Subcutaneous abdominal adipose tissue (tissue), 5 donors: Measurements from ENCODE around the gene CFAP221.

Experiments used
- H3K27ac ChIP-seq: one replicate; pipeline ENCODE4 v1.7.0; 2013; ENCODE audit warnings: low read depth, mild to moderate bottlenecking, inconsistent platforms, low read length, moderate library complexity
- H3K27me3 ChIP-seq, 5 donors: one replicate each; pipeline ENCODE4 v1.7.0; 2013; ENCODE audit warnings: low read length in 5 of 5, inconsistent platforms in 1 of 5; ENCODE audit not compliant: control insufficient read depth in 5 of 5, insufficient read depth in 4 of 5
- H3K36me3 ChIP-seq, 5 donors: one replicate each; pipeline ENCODE4 v1.7.0; 2013; ENCODE audit warnings: low read length in 5 of 5; ENCODE audit not compliant: control insufficient read depth in 5 of 5, insufficient read depth in 5 of 5
- H3K4me1 ChIP-seq, 5 donors: one replicate each; pipeline ENCODE4 v1.7.0; 2013; ENCODE audit warnings: low read length in 5 of 5, mild to moderate bottlenecking in 3 of 5, moderate library complexity in 1 of 5; ENCODE audit not compliant: control insufficient read depth in 5 of 5, insufficient read depth in 5 of 5
- H3K4me3 ChIP-seq, 5 donors: one replicate each; pipeline ENCODE4 v1.7.0; 2013; ENCODE audit warnings: low read length in 5 of 5, low read depth in 1 of 5
- H3K9ac ChIP-seq, 5 donors: one replicate each; pipeline ENCODE4 v1.7.0; 2013; ENCODE audit warnings: low read length in 5 of 5, mild to moderate bottlenecking in 4 of 5, moderate library complexity in 3 of 5
- H3K9me3 ChIP-seq, 5 donors: one replicate each; pipeline ENCODE4 v1.7.0; 2013; ENCODE audit warnings: low read length in 5 of 5; ENCODE audit not compliant: control insufficient read depth in 5 of 5
- donor health status: healthy.
- donor health status: healthy.
- donor health status: healthy.
- donor health status: healthy.
- donor health status: healthy.

Gene CFAP221

DNA sequence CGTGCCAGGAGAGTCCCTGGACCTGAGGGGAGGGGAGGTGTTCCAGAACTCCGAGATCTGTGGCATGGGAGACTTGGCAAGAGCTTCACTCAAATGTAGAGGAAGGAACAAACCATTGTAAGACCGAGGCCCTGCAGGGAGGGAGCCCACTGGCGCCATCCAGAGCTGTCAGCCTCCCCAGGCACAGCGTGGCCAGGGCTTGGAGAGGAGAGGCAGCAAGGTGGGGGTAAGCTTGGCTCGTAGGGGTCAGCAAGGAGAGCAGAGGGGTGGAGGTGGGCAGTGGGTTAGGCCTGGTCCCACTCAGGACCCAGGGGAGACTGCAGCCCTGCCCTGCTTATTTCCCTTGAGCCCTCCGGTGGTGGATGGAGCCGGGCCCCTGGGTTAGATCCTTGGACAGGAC lies 138.3 kb downstream of the CFAP221 start:
- H3K9me3 ChIP-seq = no peaks in the 10 kb centered on the region
- no peak overlapping the region for H3K9ac ChIP-seq
- H3K27me3 ChIP-seq = no peaks in the 10 kb centered on the region
- H3K4me1 ChIP-seq = peaks cover 4 to 20% (median 11%) of the 10 kb centered on the region in 5 donors
- H3K36me3 ChIP-seq = peaks cover 0 to 23% (median 16%) of the 10 kb centered on the region in 5 donors
- no peak overlapping the region for H3K27ac ChIP-seq
- H3K4me3 ChIP-seq = no peak overlapping the region

DNA sequence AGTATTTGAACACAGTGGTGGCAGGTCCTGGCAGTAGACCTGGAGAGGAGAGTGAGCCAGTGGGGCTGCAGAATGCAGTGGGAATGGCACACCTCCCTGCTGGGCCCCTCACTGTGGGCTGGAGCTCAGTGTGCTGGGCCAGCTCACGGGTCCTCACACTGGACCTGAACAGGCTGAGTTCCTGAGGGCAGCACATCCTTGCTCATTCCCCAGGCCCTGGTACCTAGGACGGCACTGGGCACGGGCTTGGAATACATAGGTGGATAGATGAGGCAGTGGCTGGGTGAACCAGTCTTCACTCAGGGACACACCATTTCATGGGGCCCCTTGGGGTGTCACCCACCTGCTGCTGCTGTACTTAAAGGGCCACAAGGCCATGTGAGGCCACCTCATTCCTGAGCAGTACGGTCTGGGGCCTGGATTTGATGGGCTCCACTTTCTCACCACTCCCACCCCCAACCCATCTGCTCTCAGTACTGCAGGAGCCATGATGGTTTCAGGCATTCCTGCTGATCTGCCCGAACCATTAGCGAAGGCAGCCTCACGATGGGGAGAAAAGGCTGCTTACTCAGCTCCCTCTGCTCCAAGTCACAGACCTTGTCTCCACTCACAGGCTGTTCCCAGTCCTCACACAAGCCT lies 138.9 kb downstream of the CFAP221 start:
- peaks cover 0 to 24% (median 16%) of the 10 kb centered on the region in 5 donors for H3K36me3 ChIP-seq
- no peak overlapping the region for H3K4me3 ChIP-seq
- H3K9me3 ChIP-seq = no peaks in the 10 kb centered on the region
- H3K9ac ChIP-seq = no peak overlapping the region
- H3K27ac ChIP-seq = no peak overlapping the region
- H3K4me1 ChIP-seq = peaks cover 4 to 19% (median 11%) of the 10 kb centered on the region in 5 donors
- H3K27me3 ChIP-seq = no peaks in the 10 kb centered on the region

DNA sequence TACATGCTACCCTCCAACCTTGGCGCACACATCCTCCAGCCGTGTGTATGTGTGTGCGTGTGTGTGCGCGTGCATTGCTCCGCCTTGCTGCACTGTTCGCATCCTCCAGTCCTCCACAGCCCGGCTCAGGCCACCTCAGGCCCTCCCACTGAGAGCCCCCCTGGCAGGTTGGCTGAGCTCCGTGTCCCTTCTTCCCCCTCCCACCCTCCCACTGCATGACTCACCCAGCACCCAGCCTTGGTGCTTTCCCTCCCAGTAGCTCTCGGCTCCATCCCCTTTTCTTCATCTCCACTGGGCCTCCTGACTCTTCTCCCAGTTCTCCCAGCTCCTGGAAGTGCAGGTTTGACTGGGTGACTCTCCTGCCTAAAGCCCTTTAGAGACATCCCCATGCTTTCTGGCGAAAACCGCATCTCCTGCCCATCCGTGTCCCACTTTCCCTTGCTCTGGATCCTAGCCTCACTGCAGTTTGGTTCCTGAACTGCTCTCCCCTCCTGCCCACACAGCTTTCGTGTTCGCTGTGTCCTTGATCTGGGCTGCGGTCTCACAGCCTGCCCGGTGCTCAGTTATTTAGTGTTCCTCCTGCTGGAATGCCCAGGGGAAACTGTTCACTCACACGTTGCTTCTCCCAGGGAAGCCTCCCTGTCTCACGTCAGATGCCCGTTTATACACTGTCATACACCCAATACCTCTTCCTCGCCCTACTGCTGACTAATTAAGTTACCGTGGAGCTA lies 139.6 kb downstream of the CFAP221 start:
- Histone ChIP-seq H3K36me3 (peaks cover 0 to 31% (median 23%) of the 10 kb centered on the region in 5 donors), H3K4me3 (no peak overlapping the region), H3K9ac (no peak overlapping the region), H3K27me3 (no peaks in the 10 kb centered on the region), H3K4me1 (peaks cover 4 to 13% (median 11%) of the 10 kb centered on the region in 5 donors), H3K27ac (no peak overlapping the region), H3K9me3 (no peaks in the 10 kb centered on the region)

DNA sequence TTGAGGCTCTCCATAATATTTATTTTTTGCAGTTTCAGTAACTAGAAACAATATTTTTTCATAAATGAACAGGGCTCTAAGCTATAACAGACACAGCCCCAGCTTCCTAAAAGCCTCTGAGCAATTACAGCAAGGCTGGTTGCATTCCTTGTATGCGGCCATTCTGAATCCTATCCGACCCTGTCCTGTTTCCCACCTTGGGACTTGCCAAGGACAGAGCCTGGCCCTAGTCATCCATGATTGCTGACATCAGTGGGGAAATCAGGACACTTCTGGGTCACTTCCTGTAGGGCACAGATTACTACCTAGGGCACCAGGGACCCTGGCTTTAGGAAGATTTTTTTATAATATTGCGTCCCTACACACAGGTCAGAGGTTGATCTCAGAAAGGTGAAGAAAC lies 140.3 kb downstream of the CFAP221 start:
- Histone ChIP-seq H3K4me1 (peaks cover 4 to 9% (median 7%) of the 10 kb centered on the region in 5 donors), H3K9ac (peak overlapping the region in 1 of 5 donors; percentile 4), H3K36me3 (peaks cover 0 to 37% (median 26%) of the 10 kb centered on the region in 5 donors), H3K4me3 (no peak overlapping the region), H3K9me3 (no peaks in the 10 kb centered on the region), H3K27me3 (no peaks in the 10 kb centered on the region), H3K27ac (no peak overlapping the region)

DNA sequence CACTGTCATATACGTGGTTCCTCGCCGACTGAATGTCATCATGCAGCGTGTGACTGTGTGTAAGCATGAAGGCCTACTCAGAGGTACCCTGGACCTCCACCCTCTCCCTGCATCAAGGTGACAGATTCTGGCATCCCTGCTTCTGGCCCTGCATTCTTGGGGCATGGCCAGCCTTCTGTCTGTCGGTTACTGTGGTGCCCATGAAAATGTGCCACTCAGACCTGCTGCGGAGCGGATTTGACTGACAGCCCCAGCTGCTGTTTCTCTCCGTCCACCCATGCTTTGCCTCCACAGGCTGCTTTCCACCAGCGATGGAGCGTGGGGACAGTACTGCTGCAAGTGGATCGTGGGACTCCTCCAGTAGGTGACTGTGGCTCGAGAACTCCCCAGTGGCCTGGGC lies 144.4 kb downstream of the CFAP221 start:
- Histone ChIP-seq H3K4me1 (no peaks in the 10 kb centered on the region), H3K4me3 (no peak overlapping the region), H3K36me3 (peaks cover 0 to 24% (median 16%) of the 10 kb centered on the region in 5 donors), H3K27me3 (no peaks in the 10 kb centered on the region), H3K9ac (no peak overlapping the region), H3K9me3 (no peaks in the 10 kb centered on the region), H3K27ac (no peak overlapping the region)

DNA sequence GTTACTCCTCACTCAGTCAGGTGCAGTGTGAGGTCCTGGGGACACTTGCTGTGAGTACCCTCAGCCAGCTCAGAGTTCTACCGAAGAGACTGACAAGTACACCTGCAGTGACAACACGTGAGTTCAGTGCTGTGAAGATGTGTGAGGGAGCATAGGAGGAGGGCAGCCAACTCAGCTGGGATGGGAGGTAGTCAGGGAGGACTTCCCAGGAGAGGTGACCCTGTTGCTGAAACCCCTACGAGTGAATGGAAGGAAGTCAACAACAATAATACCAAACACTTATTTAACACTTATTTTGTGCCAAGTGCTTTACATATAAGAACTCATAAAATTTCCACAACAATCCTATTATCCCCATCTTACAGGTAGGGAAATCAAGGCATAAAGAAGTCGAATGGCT lies 145.0 kb downstream of the CFAP221 start:
- Histone ChIP-seq H3K9ac (no peak overlapping the region), H3K4me1 (no peaks in the 10 kb centered on the region), H3K36me3 (peaks cover 0 to 24% (median 16%) of the 10 kb centered on the region in 5 donors), H3K9me3 (peaks cover 0 to 3% (median 0%) of the 10 kb centered on the region in 5 donors), H3K27me3 (peaks cover 0 to 4% (median 2%) of the 10 kb centered on the region in 5 donors), H3K27ac (no peak overlapping the region), H3K4me3 (no peak overlapping the region)

DNA sequence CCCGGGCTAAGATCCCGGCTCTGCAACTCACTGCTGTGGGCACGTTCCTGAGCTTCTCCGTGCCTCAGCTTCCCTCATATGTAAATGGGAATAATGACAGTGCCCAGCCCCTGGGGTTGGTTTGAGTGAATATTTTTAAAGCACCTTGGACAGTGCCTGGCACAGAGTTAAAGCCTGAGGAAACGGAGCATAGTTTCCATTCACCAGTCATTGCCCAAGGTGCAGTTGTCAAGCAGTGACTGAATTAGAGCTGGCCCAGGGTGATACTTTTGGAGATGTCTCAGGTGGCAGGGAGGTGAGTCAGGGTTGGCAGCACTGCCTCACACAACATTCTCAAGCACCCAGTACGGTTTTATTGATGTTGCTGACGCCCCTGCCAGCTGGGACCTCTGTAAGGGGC lies 146.9 kb downstream of the CFAP221 start:
- peaks cover 0 to 10% (median 0%) of the 10 kb centered on the region in 5 donors for H3K4me1 ChIP-seq
- peaks cover 0 to 3% (median 0%) of the 10 kb centered on the region in 5 donors for H3K9me3 ChIP-seq
- peaks cover 0 to 24% (median 13%) of the 10 kb centered on the region in 5 donors for H3K36me3 ChIP-seq
- peaks cover 0 to 8% (median 4%) of the 10 kb centered on the region in 5 donors for H3K27me3 ChIP-seq
- H3K9ac ChIP-seq = no peak overlapping the region
- H3K27ac ChIP-seq = no peak overlapping the region
- H3K4me3 ChIP-seq = no peak overlapping the region

DNA sequence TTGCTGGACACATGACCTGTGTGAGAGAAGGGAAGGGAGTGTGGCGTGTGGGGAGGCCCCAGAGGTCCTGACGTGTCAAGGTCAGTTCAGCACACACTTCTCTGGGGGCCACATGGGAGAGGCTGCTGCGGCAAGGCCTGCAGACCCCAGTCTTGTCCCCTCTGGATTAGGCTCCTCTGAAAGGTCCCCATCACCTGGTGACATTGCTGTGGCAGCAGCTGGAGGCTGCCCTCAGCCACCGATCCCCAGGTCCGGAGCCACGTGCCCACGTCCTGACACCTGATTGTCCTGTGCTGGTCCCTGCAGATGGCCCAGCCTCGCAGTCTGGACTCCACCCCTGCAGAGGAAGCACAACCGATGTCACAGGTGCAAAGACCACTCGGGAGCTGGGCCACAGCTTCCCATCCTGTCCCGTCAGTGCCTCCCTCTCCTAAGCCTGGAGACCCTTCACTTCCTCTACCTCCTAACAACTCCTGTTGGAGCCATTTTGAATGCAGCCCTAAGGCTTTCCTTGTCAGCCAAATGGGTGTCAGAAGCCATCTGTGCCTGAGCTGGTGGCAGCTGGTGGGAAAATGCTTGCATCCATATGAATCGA lies 147.5 kb downstream of the CFAP221 start:
- H3K27me3 ChIP-seq = peaks cover 0 to 12% (median 8%) of the 10 kb centered on the region in 5 donors
- peaks cover 0 to 22% (median 13%) of the 10 kb centered on the region in 5 donors for H3K36me3 ChIP-seq
- H3K4me1 ChIP-seq = peaks cover 0 to 10% (median 0%) of the 10 kb centered on the region in 5 donors
- peaks cover 0 to 3% (median 0%) of the 10 kb centered on the region in 5 donors for H3K9me3 ChIP-seq
- no peak overlapping the region for H3K9ac ChIP-seq
- no peak overlapping the region for H3K4me3 ChIP-seq
- H3K27ac ChIP-seq = no peak overlapping the region

DNA sequence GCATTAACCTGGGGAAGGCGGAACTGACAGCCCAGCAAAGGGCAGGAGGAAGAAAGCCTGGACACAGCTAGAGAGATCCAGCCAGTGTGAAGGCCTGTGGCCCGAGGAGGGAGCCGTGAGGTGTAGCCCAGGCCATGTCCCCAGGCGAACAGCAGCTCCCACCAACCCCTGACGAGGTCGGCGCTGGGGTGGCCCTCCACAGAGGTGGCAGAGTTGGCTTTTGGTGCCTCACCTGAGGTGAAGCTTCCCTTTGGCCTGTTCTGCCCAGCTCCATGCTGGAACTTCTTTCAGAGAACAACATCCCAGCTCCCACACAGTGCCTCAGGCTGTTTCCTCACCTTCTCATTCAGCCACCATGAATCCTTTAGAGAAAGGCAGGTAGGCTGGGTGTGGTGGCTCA lies 148.1 kb downstream of the CFAP221 start:
- no peak overlapping the region for H3K27ac ChIP-seq
- H3K36me3 ChIP-seq = peaks cover 0 to 16% (median 13%) of the 10 kb centered on the region in 5 donors
- peaks cover 0 to 17% (median 8%) of the 10 kb centered on the region in 5 donors for H3K27me3 ChIP-seq
- H3K9me3 ChIP-seq = peaks cover 0 to 3% (median 0%) of the 10 kb centered on the region in 5 donors
- H3K4me1 ChIP-seq = peaks cover 0 to 10% (median 0%) of the 10 kb centered on the region in 5 donors
- no peak overlapping the region for H3K4me3 ChIP-seq
- no peak overlapping the region for H3K9ac ChIP-seq

DNA sequence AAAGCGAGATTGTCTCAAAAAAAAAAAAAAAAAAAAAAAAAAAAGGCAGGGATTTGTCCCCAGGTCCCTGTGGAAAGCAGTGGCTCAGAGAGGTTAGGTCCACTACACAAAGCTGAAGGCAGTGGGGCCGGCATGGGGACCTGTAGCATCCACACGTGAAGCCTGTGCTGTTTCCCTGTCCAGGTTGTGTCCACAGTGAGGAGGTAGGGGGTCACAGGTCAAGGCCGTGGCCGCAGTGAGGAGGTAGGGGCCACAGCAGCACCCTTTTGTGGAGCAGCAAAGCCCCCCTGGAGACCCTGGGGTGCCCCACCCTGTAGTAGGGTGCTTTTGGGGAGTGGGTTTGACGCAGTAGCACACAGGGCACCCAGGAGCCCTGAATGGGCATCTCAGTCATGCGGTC lies 148.7 kb downstream of the CFAP221 start:
- Histone ChIP-seq H3K4me1 (peaks cover 0 to 10% (median 0%) of the 10 kb centered on the region in 5 donors), H3K4me3 (no peak overlapping the region), H3K36me3 (peaks cover 0 to 14% (median 13%) of the 10 kb centered on the region in 5 donors), H3K9ac (no peak overlapping the region), H3K27me3 (peaks cover 0 to 21% (median 11%) of the 10 kb centered on the region in 5 donors), H3K27ac (no peak overlapping the region), H3K9me3 (peaks cover 0 to 3% (median 0%) of the 10 kb centered on the region in 5 donors)
